Mesothelial cell of epicardium (in vitro differentiated cells): ENCODE results near the gene KIF16B. TPM values are rescaled to one million over a fixed set of nuclear protein-coding genes. Genes with fewer than 3 reads are reported as not detected.

ENCODE experiments used
- DNase-seq, 2 experiments: peaks; one replicate each; pipeline ENCODE4 v3.0.0; 2021; ENCODE audit warnings: low spot score in 2 of 2; ENCODE audit not compliant: unreplicated experiment in 2 of 2
- H3K27ac Mint-ChIP-seq: 2 replicates; pipeline ENCODE4 v1.8.0; 2021; ENCODE audit warnings: mixed read lengths
- H3K27me3 Mint-ChIP-seq: 2 replicates; pipeline ENCODE4 v1.8.0; 2021; ENCODE audit warnings: low read depth, mixed read lengths
- H3K36me3 Mint-ChIP-seq: 2 replicates; pipeline ENCODE4 v1.8.0; 2021; ENCODE audit warnings: mixed read lengths
- H3K4me1 Mint-ChIP-seq: 2 replicates; pipeline ENCODE4 v1.8.0; 2021; ENCODE audit warnings: mixed read lengths
- H3K4me3 Mint-ChIP-seq: 2 replicates; pipeline ENCODE4 v1.8.0; 2021; ENCODE audit warnings: mild to moderate bottlenecking, moderate library complexity, mixed read lengths
- H3K9me3 Mint-ChIP-seq: 2 replicates; pipeline ENCODE4 v1.8.0; 2021; ENCODE audit warnings: mixed read lengths
- total RNA-seq: library from RNA; stranded (reverse); gene quantifications from 3 replicates; pipeline ENCODE4 v1.2.1, GENCODE V29; 2021
- TF ChIP-seq, protein P1 (sequence below): fragments of 200-600 bp; sonication (generic); IDR thresholded peaks from one replicate; pipeline ENCODE4 v1.5.0; 2021; ENCODE audit warnings: antibody characterized with exemption; ENCODE audit not compliant: unreplicated experiment

KIF16B gene
- total RNA-seq, 1 donor from 2014 or later = 12.8 TPM

DNA sequence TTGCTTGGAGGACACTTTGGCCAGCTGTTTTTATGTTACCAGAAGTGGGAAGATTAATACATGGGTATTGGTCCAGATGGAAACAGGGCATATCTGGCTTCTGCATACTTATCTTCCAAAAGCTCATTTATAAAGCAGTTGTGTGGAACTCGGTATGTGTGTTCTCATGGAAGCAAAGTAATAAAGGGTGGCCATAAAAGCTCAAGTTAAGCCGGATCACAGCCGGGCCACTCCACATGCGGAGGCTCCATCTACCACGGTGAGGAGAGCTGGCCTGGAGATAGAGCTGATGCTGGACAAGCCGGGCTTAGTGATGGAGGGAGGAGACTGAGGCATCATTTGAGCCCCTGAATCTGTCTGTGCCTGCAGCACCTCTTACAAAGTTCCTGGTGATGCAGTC lies 38.6 kb upstream of the KIF16B start:
- H3K9me3 Mint-ChIP-seq = peaks cover 5% of the 10 kb centered on the region
- H3K27me3 Mint-ChIP-seq = no peaks in the 10 kb centered on the region
- H3K4me3 Mint-ChIP-seq = no peak overlapping the region
- H3K4me1 Mint-ChIP-seq = peaks cover 27% of the 10 kb centered on the region
- H3K27ac Mint-ChIP-seq = no peak overlapping the region
- TF ChIP-seq, protein P1, sequence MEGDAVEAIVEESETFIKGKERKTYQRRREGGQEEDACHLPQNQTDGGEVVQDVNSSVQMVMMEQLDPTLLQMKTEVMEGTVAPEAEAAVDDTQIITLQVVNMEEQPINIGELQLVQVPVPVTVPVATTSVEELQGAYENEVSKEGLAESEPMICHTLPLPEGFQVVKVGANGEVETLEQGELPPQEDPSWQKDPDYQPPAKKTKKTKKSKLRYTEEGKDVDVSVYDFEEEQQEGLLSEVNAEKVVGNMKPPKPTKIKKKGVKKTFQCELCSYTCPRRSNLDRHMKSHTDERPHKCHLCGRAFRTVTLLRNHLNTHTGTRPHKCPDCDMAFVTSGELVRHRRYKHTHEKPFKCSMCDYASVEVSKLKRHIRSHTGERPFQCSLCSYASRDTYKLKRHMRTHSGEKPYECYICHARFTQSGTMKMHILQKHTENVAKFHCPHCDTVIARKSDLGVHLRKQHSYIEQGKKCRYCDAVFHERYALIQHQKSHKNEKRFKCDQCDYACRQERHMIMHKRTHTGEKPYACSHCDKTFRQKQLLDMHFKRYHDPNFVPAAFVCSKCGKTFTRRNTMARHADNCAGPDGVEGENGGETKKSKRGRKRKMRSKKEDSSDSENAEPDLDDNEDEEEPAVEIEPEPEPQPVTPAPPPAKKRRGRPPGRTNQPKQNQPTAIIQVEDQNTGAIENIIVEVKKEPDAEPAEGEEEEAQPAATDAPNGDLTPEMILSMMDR = no peak
- H3K36me3 Mint-ChIP-seq = no peaks in the 10 kb centered on the region
- no peak for DNase-seq

DNA sequence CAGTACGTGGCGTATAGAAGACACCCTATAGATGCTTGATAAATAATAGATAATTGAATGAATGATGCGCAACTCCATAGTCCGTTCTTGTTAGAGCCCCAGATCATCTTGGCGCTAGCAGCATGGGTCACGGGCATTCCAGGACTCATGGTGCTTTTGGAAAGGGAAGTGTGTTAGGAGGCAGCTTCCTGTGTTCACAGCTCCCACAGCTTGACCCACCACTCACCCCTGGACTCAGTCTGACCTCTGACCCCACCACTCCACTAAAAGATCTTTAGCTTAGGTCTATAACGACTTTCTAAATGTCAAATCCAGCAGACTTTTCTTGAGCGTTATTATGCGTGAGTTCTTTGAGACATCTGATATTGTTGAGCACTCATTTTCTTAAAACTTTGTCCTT lies 35.8 kb upstream of the KIF16B start:
- Mint-ChIP-seq H3K9me3 (no peaks in the 10 kb centered on the region), H3K27ac (no peak overlapping the region), H3K4me3 (no peak overlapping the region), H3K36me3 (no peaks in the 10 kb centered on the region), H3K27me3 (no peaks in the 10 kb centered on the region), H3K4me1 (peaks cover 19% of the 10 kb centered on the region)
- TF ChIP-seq, protein P1 = no peak
- no peak for DNase-seq

DNA sequence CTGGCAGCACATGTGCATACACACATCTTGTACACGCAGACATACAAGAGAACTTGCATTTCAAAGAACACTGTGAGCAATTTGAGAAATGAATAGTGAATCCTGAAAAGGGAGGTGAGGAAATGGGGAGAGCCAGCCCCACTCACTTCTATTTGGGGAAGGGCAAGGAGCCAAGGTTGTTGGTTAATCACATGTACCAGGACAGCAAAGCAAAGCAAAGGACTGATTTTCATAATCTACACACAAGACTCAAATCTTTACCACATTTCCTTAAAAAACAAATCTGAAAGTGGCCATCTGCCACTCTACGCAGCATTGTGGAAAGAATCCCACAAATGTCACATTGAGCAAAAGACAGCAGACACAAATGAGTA lies 35.0 kb upstream of the KIF16B start:
- Mint-ChIP-seq H3K27ac (no peak overlapping the region), H3K27me3 (no peaks in the 10 kb centered on the region), H3K4me1 (peaks cover 16% of the 10 kb centered on the region), H3K36me3 (no peaks in the 10 kb centered on the region), H3K4me3 (no peak overlapping the region), H3K9me3 (no peaks in the 10 kb centered on the region)
- TF ChIP-seq, protein P1 = no peak
- no peak for DNase-seq

DNA sequence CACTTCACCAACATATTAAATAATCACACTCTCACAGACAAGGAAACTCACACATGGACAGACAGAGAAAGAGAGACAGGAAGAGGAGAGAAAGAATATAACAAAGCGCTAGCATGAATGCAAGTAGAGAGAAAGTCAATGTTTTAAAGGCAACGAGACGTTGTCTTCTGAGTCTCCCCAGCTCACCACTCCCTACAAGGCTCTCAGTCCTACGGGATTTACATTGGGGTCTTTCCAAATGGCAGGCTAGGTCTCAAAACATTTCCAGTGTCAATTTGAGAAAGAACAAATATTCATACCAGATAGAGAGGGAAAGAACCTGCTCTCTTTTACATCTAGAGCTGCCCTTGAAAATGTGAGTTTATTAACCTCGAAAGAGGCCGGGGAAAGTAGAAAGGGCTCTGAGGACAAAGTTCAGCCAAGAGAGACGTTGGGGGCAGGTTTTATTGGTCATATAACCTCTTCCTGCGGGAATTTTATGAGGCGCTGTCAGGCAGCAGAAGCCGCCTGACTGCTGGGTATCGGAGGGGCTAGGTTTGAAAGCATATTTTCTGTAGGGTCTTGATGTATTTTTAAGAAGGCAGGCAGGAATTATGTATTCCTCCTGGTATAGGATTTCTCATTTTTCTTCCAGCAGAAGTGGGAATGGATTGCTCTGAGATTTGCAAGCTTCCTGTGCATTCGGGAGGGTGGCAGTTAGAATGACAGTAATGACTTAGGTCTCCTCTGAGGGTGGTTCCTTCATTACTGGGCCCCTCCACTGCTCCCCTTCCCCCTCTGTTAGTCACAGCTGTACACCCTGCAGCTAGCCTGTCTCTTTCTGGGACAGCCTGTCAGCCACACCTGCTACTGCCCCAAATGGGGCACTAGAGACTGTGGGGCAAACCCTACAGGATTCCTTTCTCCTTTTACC lies 34.4 kb upstream of the KIF16B start:
- TF ChIP-seq, protein P1 = no peak
- H3K27me3 Mint-ChIP-seq = no peaks in the 10 kb centered on the region

DNA sequence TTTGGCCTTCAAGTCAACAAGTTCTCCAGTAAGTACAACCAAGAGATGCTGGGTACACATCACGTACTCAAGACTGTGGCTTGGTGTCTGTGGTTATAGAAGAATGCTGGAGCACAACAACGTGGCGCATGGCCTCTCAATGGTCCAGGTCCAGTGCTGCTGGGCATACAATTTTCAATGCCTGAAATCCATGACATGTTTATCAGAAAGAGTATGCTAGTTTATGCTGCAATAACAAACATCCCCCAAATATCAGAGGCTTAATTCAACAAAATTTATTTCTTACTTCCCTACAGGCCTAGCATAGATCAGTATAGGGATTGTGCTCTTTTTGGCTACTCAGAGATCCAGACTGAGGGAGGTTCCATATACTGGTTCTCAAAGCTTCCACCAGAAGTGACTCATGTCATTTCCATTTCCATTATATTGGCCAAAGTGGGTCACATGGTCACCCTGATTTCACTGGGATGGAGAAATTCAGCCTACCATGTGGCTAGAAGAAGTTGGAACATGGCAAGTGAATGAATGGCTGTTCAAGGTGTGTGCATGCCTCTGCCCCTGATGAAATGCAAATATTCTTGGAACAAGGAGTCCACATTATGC lies 33.3 kb upstream of the KIF16B start:
- TF ChIP-seq, protein P1 = no peak
- no peaks in the 10 kb centered on the region for H3K27me3 Mint-ChIP-seq
- no peaks in the 10 kb centered on the region for H3K36me3 Mint-ChIP-seq
- H3K4me1 Mint-ChIP-seq = peaks cover 16% of the 10 kb centered on the region
- no peaks in the 10 kb centered on the region for H3K9me3 Mint-ChIP-seq
- no peak overlapping the region for H3K27ac Mint-ChIP-seq
- DNase-seq = no peak
- no peak overlapping the region for H3K4me3 Mint-ChIP-seq

More for the DNA sequence above, 34.4 kb upstream of the KIF16B start:
- no peaks in the 10 kb centered on the region for H3K36me3 Mint-ChIP-seq
- H3K27ac Mint-ChIP-seq = peak overlapping the region; percentile 21
- H3K4me3 Mint-ChIP-seq = no peak overlapping the region
- peaks cover 16% of the 10 kb centered on the region for H3K4me1 Mint-ChIP-seq
- no peaks in the 10 kb centered on the region for H3K9me3 Mint-ChIP-seq
- DNase-seq = no peak
